Mesendoderm (in vitro differentiated cells): ENCODE results near the gene CTDNEP1.

Experiments
- DNase-seq: peaks from one replicate; pipeline ENCODE4 v3.0.0; 2013
- H2AK5ac ChIP-seq: 2 replicates; pipeline ENCODE4 v1.6.1; 2013; ENCODE audit warnings: low read length, inconsistent platforms
- H2BK120ac ChIP-seq: 2 replicates; pipeline ENCODE4 v1.6.1; 2013; ENCODE audit warnings: low read depth, mild to moderate bottlenecking, low read length, moderate library complexity, mixed read lengths
- H2BK15ac ChIP-seq: replicated peaks from 2 replicates; pipeline ENCODE4 v1.6.1; 2013; ENCODE audit warnings: low read depth, mild to moderate bottlenecking, moderate library complexity
- H2BK5ac ChIP-seq: 2 replicates; pipeline ENCODE4 v1.6.1; 2013; ENCODE audit warnings: low read length, inconsistent platforms
- H3K18ac ChIP-seq: 2 replicates; pipeline ENCODE4 v1.6.1; 2013; ENCODE audit warnings: mild to moderate bottlenecking, low read length, mixed read lengths
- H3K23ac ChIP-seq: one replicate; pipeline ENCODE4 v1.6.1; 2013; ENCODE audit warnings: low read length
- H3K27ac ChIP-seq: 2 replicates; pipeline ENCODE4 v1.5.1; 2013; ENCODE audit warnings: low read depth, mild to moderate bottlenecking, inconsistent platforms, low read length, moderate library complexity
- H3K27me3 ChIP-seq: 2 replicates; pipeline ENCODE4 v1.6.1; 2013; ENCODE audit warnings: low read length, control low read depth, mild to moderate bottlenecking, inconsistent platforms; ENCODE audit not compliant: insufficient read depth, poor library complexity
- H3K36me3 ChIP-seq: 2 replicates; pipeline ENCODE4 v1.6.1; 2013; ENCODE audit warnings: low read length, inconsistent platforms; ENCODE audit not compliant: control insufficient read depth, insufficient read depth
- H3K4ac ChIP-seq: one replicate; pipeline ENCODE4 v1.6.1; 2013; ENCODE audit warnings: low read depth, mild to moderate bottlenecking, low read length, moderate library complexity
- H3K4me1 ChIP-seq: 2 replicates; pipeline ENCODE4 v1.6.1; 2013; ENCODE audit warnings: low read depth, low read length, inconsistent platforms; ENCODE audit not compliant: control insufficient read depth
- H3K4me2 ChIP-seq: 2 replicates; pipeline ENCODE4 v1.6.1; 2013; ENCODE audit warnings: low read length
- H3K4me3 ChIP-seq: 2 replicates; pipeline ENCODE4 v1.5.1; 2013; ENCODE audit warnings: mild to moderate bottlenecking, low read length
- H3K56ac ChIP-seq: one replicate; pipeline ENCODE4 v1.6.1; 2013; ENCODE audit warnings: low read length
- H3K79me1 ChIP-seq: 2 replicates; pipeline ENCODE4 v1.6.1; 2013; ENCODE audit warnings: low read length, inconsistent platforms
- H3K79me2 ChIP-seq: 2 replicates; pipeline ENCODE4 v1.6.1; 2013; ENCODE audit warnings: mild to moderate bottlenecking, low read length; ENCODE audit not compliant: control insufficient read depth, insufficient read depth
- H3K9ac ChIP-seq: 2 replicates; pipeline ENCODE4 v1.6.1; 2013; ENCODE audit warnings: low read length, inconsistent platforms
- H4K5ac ChIP-seq: one replicate; pipeline ENCODE4 v1.6.1; 2013; ENCODE audit warnings: low read length
- H4K8ac ChIP-seq: one replicate; pipeline ENCODE4 v1.6.1; 2013; ENCODE audit warnings: low read depth, mild to moderate bottlenecking, control low read depth, low read length, moderate library complexity
- WGBS: extraction: QIAGEN DNeasy Blood & Tissue Kit; methylation state at CpG from one replicate; pipeline ENCODE4 v1.1.7; 2013; ENCODE audit warnings: low lambda C conversion rate, missing lambda C conversion rate; ENCODE audit not compliant: insufficient coverage; ENCODE audit errors: extremely low coverage; 5-methylcytosine and 5-hydroxymethylcytosine counted together

CTDNEP1 gene

DNA sequence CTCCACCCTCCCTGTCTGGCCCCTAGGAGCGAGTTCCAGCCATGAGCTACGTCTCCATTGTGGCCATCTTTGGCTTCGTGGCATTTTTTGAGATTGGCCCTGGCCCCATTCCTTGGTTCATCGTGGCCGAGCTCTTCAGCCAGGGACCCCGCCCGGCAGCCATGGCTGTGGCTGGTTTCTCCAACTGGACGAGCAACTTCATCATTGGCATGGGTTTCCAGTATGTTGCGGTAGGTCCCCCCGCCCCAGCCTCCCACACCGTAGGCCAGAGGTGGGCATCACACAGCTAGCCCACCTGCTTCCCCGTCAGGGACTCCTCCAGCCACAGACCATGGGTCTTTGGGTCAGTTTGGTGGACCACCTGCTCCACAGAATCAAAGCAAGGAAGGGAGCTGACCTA, 34.1 kb upstream of the CTDNEP1 start:
- no peak overlapping the region for H4K5ac ChIP-seq
- WGBS, result no CpG with 5 or more reads among the region's 12 CpGs
- no peak overlapping the region for H2AK5ac ChIP-seq
- no peaks in the 10 kb centered on the region for H3K27me3 ChIP-seq
- no peak overlapping the region for H2BK120ac ChIP-seq
- no peak overlapping the region for H2BK5ac ChIP-seq
- H3K23ac ChIP-seq, result no peak overlapping the region
- no peak overlapping the region for H3K4me2 ChIP-seq
- DNase-seq, result no peak
- H3K56ac ChIP-seq, result no peak overlapping the region
- H3K27ac ChIP-seq, result no peak overlapping the region
- H4K8ac ChIP-seq, result no peak overlapping the region
- H3K9ac ChIP-seq, result no peak overlapping the region
- no peak overlapping the region for H2BK15ac ChIP-seq
- H3K79me1 ChIP-seq, result no peaks in the 10 kb centered on the region
- no peak overlapping the region for H3K4me3 ChIP-seq
- H3K18ac ChIP-seq, result no peak overlapping the region
- H3K79me2 ChIP-seq, result no peaks in the 10 kb centered on the region
- H3K4ac ChIP-seq, result no peak overlapping the region
- H3K4me1 ChIP-seq, result no peaks in the 10 kb centered on the region
- no peaks in the 10 kb centered on the region for H3K36me3 ChIP-seq

DNA sequence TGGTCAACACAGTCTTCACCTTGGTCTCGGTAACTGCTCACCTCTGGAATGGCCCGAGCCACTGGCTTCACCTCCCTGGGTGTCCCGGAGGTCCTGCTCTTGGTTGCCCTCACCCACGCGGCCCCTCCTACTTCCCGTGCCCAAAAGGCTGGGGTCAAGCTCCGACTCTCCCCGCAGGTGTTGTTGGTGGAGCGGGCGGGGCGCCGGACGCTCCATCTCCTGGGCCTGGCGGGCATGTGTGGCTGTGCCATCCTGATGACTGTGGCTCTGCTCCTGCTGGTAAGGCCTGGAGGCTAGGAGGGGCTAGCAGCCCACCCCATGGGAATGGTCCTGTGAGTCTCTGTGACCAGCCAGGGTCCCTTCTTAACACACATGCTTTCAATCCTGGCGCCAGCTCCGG, 33.4 kb upstream of the CTDNEP1 start:
- Histone ChIP-seq H3K79me1 (no peaks in the 10 kb centered on the region), H2AK5ac (no peak overlapping the region), H3K36me3 (no peaks in the 10 kb centered on the region), H2BK5ac (no peak overlapping the region), H4K8ac (no peak overlapping the region), H4K5ac (no peak overlapping the region), H3K23ac (no peak overlapping the region), H3K18ac (no peak overlapping the region), H3K9ac (no peak overlapping the region), H2BK15ac (no peak overlapping the region), H3K56ac (no peak overlapping the region), H3K4me3 (no peak overlapping the region), H3K27ac (no peak overlapping the region), H3K27me3 (no peaks in the 10 kb centered on the region), H2BK120ac (no peak overlapping the region), H3K4me2 (no peak overlapping the region), H3K79me2 (no peaks in the 10 kb centered on the region), H3K4ac (no peak overlapping the region), H3K4me1 (no peaks in the 10 kb centered on the region)
- WGBS, result no CpG with 5 or more reads among the region's 16 CpGs
- no peak for DNase-seq

DNA sequence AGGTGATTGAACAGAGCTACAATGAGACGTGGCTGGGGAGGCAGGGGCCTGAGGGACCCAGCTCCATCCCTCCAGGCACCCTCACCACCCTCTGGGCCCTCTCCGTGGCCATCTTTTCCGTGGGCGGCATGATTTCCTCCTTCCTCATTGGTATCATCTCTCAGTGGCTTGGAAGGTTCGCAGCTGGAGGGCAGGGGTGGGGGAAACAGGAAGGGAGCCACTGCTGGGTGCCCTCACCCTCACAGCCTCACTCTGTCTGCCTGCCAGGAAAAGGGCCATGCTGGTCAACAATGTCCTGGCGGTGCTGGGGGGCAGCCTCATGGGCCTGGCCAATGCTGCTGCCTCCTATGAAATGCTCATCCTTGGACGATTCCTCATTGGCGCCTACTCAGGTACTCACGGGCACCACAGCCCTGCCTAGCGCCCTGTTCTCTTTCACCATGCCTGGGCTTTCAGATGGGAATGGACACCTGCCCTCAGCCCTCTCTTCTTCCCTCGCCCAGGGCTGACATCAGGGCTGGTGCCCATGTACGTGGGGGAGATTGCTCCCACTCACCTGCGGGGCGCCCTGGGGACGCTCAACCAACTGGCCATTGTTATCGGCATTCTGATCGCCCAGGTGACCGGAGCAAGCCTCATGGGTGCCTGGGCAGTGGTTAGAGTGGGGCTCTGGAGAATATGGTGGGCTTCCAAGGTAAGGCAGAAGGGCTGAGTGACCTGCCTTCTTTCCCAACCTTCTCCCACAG, 32.1 kb upstream of the CTDNEP1 start:
- Histone ChIP-seq H3K79me2 (no peaks in the 10 kb centered on the region), H3K23ac (no peak overlapping the region), H3K27ac (no peak overlapping the region), H3K18ac (no peak overlapping the region), H2BK5ac (no peak overlapping the region), H3K79me1 (no peaks in the 10 kb centered on the region), H3K4me3 (no peak overlapping the region), H3K4me2 (no peak overlapping the region), H3K56ac (no peak overlapping the region), H4K5ac (no peak overlapping the region), H2BK120ac (no peak overlapping the region), H2AK5ac (no peak overlapping the region), H3K36me3 (no peaks in the 10 kb centered on the region), H2BK15ac (no peak overlapping the region), H3K27me3 (no peaks in the 10 kb centered on the region), H3K4ac (no peak overlapping the region), H3K4me1 (no peaks in the 10 kb centered on the region), H4K8ac (no peak overlapping the region), H3K9ac (no peak overlapping the region)
- no peak for DNase-seq
- WGBS, result no CpG with 5 or more reads among the region's 18 CpGs

DNA sequence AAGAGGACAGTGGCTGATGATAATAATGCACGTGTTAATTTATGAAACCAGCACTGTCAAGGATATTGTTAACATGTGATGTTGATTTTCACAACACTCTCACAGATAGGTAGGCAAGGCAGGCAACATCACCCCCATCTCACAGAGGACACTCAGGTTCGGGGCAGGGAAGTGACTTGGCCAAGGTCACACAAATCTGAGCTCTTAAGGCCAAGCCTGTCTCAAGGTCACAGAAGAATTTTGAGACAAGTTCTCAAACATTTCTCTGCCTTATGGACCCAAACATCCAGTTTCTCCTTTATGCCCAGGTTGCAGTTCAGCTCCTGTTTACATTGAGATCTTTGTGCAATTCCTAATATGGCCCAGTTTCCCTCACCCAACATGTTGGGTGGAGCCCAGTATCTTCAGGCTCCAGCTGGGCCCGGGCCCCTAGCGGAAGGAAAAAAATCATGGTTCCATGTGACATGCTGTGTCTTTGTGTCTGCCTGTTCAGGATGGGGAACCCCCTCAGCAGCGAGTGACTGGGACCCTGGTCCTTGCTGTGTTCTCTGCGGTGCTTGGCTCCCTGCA, 31.3 kb upstream of the CTDNEP1 start:
- Histone ChIP-seq H3K4me1 (no peaks in the 10 kb centered on the region), H2AK5ac (no peak overlapping the region), H2BK5ac (no peak overlapping the region), H3K56ac (peak overlapping the region; percentile 56), H3K9ac (no peak overlapping the region), H3K4ac (no peak overlapping the region), H3K36me3 (no peaks in the 10 kb centered on the region), H2BK120ac (no peak overlapping the region), H3K27me3 (no peaks in the 10 kb centered on the region), H3K27ac (no peak overlapping the region), H3K4me2 (no peak overlapping the region), H2BK15ac (no peak overlapping the region), H3K23ac (no peak overlapping the region), H4K8ac (no peak overlapping the region), H3K79me2 (no peaks in the 10 kb centered on the region), H3K18ac (no peak overlapping the region), H4K5ac (no peak overlapping the region), H3K4me3 (no peak overlapping the region), H3K79me1 (no peaks in the 10 kb centered on the region)
- no peak for DNase-seq
- WGBS, result no CpG with 5 or more reads among the region's 6 CpGs

DNA sequence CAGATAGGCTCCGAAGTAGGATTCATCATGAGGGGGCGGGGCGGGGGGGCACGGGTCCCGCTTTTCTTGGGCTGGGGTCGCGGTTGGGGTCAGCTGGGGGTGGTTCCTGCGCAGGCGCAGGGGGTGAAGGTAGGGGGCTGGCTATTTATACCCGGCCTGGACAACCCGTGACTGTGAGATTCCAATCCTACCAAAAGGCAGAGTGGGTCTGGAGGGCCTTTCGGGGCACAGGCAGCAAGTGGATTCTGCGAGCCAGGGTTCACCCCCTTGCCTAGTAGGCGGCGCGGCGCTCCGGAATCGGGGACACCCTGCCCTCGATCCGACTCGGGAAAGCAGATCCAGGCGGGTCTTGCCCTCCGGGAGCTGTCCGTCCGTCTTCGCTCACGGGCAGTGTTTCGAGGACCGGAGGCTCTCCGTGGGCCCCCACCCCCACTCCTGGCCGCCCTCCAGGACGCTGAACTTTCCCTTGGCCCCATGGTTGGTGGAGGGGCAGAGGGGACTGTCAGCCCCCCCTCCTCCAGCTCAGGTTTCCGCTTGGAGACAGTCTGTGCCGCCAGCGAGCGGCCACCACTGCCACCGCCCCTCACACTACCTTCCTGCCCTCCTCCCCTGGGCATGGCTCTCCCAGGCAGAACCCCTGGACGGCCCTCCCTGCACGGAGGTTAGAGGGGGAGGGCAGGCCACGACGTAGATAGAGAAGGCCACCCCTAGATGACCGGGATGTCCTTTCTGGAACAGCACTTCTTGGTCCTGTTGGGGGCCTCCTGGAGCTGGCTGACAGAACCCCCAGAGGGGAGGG, 30.6 kb upstream of the CTDNEP1 start:
- no peak overlapping the region for H3K23ac ChIP-seq
- H4K8ac ChIP-seq, result no peak overlapping the region
- H2BK120ac ChIP-seq, result no peak overlapping the region
- no peak overlapping the region for H3K4ac ChIP-seq
- no peak overlapping the region for H3K18ac ChIP-seq
- H2BK15ac ChIP-seq, result no peak overlapping the region
- no peaks in the 10 kb centered on the region for H3K4me1 ChIP-seq
- no peak overlapping the region for H2AK5ac ChIP-seq
- peak overlapping the region; percentile 46 for H3K4me3 ChIP-seq
- peak overlapping the region; percentile 61 for H3K9ac ChIP-seq
- no peak for DNase-seq
- no CpG with 5 or more reads among the region's 43 CpGs for WGBS
- no peak overlapping the region for H3K27ac ChIP-seq
- peak overlapping the region; percentile 67 for H3K56ac ChIP-seq
- no peaks in the 10 kb centered on the region for H3K36me3 ChIP-seq
- no peak overlapping the region for H2BK5ac ChIP-seq
- H3K79me1 ChIP-seq, result no peaks in the 10 kb centered on the region
- no peaks in the 10 kb centered on the region for H3K27me3 ChIP-seq
- peak overlapping the region; percentile 70 for H3K4me2 ChIP-seq
- no peaks in the 10 kb centered on the region for H3K79me2 ChIP-seq
- no peak overlapping the region for H4K5ac ChIP-seq
